HepG2 (cell line): ENCODE measurements around the gene QRICH2. TPM values are rescaled to one million over a fixed set of nuclear protein-coding genes. Genes with fewer than 3 reads are reported as not detected.

ENCODE experiments used
- ARID5B ChIP-seq: IDR thresholded peaks from 2 replicates; pipeline ENCODE4 v1.4.0; 2020; ENCODE audit warnings: mild to moderate bottlenecking, missing genetic modification reagents
- ATF7-NPFF ChIP-seq: sonication (generic); formaldehyde crosslinking; IDR thresholded peaks from 2 replicates; pipeline ENCODE4 v1.8.1; 2023; ENCODE audit warnings: mild to moderate bottlenecking, low read depth, missing genetic modification reagents, moderate library complexity
- CAMTA2 ChIP-seq: sonication (generic); formaldehyde crosslinking; IDR thresholded peaks from 2 replicates; pipeline ENCODE4 v1.4.0; 2020; ENCODE audit warnings: mild to moderate bottlenecking, missing genetic modification reagents, borderline replicate concordance
- EED ChIP-seq: sonication (generic); formaldehyde crosslinking; IDR thresholded peaks from 2 replicates; pipeline ENCODE4 v1.5.0; 2020; ENCODE audit warnings: mild to moderate bottlenecking, missing genetic modification reagents
- EZH2 ChIP-seq: conservative IDR thresholded peaks from 2 replicates; pipeline ENCODE4 v1.6.1; 2012; ENCODE audit warnings: mild to moderate bottlenecking, low read depth, low read length, moderate library complexity
- HNRNPH1 ChIP-seq: fragments of 200-400 bp; formaldehyde crosslinking; optimal IDR thresholded peaks from 2 replicates; pipeline ENCODE3; 2017; ENCODE audit warnings: mild to moderate bottlenecking, low read depth, low read length
- IRF2 ChIP-seq: IDR thresholded peaks from 2 replicates; pipeline ENCODE4 v1.6.1; 2018; ENCODE audit warnings: missing genetic modification reagents, missing compliant biosample characterization
- KLF13 ChIP-seq: sonication (generic); formaldehyde crosslinking; IDR thresholded peaks from 2 replicates; pipeline ENCODE4 v1.4.0; 2020; ENCODE audit warnings: mild to moderate bottlenecking, missing genetic modification reagents
- LCORL ChIP-seq, 2 experiments: fragments of 450-650 bp in 1 of 2; sonication (generic) in 1 of 2; formaldehyde crosslinking in 1 of 2; IDR thresholded peaks; 2 replicates each; pipeline versions ENCODE4 v1.5.0 to v1.6.1; 2017 to 2020; ENCODE audit warnings: antibody characterized with exemption in 1 of 2, missing genetic modification reagents in 1 of 2
- NRL ChIP-seq: sonication (generic); formaldehyde crosslinking; IDR thresholded peaks from 2 replicates; pipeline ENCODE4 v1.5.0; 2020; ENCODE audit warnings: missing genetic modification reagents, mild to moderate bottlenecking, moderate library complexity, borderline replicate concordance
- PHF21A ChIP-seq: sonication (generic); formaldehyde crosslinking; IDR thresholded peaks from 2 replicates; pipeline ENCODE4 v1.5.0; 2020; ENCODE audit warnings: mild to moderate bottlenecking, missing genetic modification reagents
- RNF2 ChIP-seq: fragments of 450-650 bp; conservative IDR thresholded peaks from 2 replicates; pipeline ENCODE4 v1.6.1; 2016; ENCODE audit warnings: low read depth
- SALL1 ChIP-seq: sonication (generic); formaldehyde crosslinking; IDR thresholded peaks from 2 replicates; pipeline ENCODE4 v1.8.0; 2022; ENCODE audit warnings: mild to moderate bottlenecking, missing genetic modification reagents
- SIN3B ChIP-seq: fragments of 150-350 bp; IDR thresholded peaks from 2 replicates; pipeline ENCODE4 v1.6.1; 2014; ENCODE audit warnings: low read length
- SRY ChIP-seq: sonication (generic); formaldehyde crosslinking; IDR thresholded peaks from 2 replicates; pipeline ENCODE4 v1.8.0; 2022; ENCODE audit warnings: mild to moderate bottlenecking, missing genetic modification reagents
- ZBTB7A ChIP-seq: sonication (generic); formaldehyde crosslinking; IDR thresholded peaks from 2 replicates; pipeline ENCODE4 v1.8.0; 2022; ENCODE audit warnings: mild to moderate bottlenecking, missing genetic modification reagents
- ZFP1 ChIP-seq: IDR thresholded peaks from 2 replicates; pipeline ENCODE4 v1.6.1; 2016
- ZGPAT ChIP-seq: IDR thresholded peaks from 2 replicates; pipeline ENCODE4 v1.6.1; 2016; ENCODE audit warnings: mild to moderate bottlenecking
- ZNF333 ChIP-seq: sonication (generic); formaldehyde crosslinking; IDR thresholded peaks from 2 replicates; pipeline ENCODE4 v1.4.0; 2020; ENCODE audit warnings: mild to moderate bottlenecking, missing genetic modification reagents, borderline replicate concordance
- ZNF501 ChIP-seq: sonication (generic); formaldehyde crosslinking; IDR thresholded peaks from 2 replicates; pipeline ENCODE4 v1.5.1; 2020; ENCODE audit warnings: mild to moderate bottlenecking, moderate library complexity, missing genetic modification reagents
- ZNF547 ChIP-seq: sonication (generic); formaldehyde crosslinking; IDR thresholded peaks from 2 replicates; pipeline ENCODE4 v1.5.1; 2020; ENCODE audit warnings: mild to moderate bottlenecking, missing genetic modification reagents
- ZNF83 ChIP-seq: sonication (generic); formaldehyde crosslinking; IDR thresholded peaks from 2 replicates; pipeline ENCODE4 v1.4.0; 2020; ENCODE audit warnings: missing genetic modification reagents, mild to moderate bottlenecking, borderline replicate concordance
- ZNF883 ChIP-seq: sonication (generic); formaldehyde crosslinking; IDR thresholded peaks from 2 replicates; pipeline ENCODE4 v1.5.1; 2020; ENCODE audit warnings: mild to moderate bottlenecking, missing genetic modification reagents; ENCODE audit errors: not compliant biosample characterization
- polyA plus RNA-seq, 8 experiments: library from polyadenylated mRNA; depleted of rRNA in 3 of 8; stranded (reverse) in 7 of 8; unstranded in 1 of 8; fragments of >200 nt; fragmentation: Illumina TruSeq in 4 of 8; extraction: Trizol in 4 of 8; gene quantifications; 2 replicates each; pipeline versions ENCODE4 v1.2.1 to v1.2.3, GENCODE V29; 2011 to 2016; ENCODE audit warnings: low read depth in 4 of 8, missing spikeins in 1 of 8, mixed read lengths in 1 of 8; ENCODE audit not compliant: insufficient read depth in 1 of 8
- total RNA-seq, 5 experiments: library from RNA; depleted of rRNA; stranded (reverse); fragments of >200 nt; fragmentation: Illumina TruSeq; extraction: Trizol; gene quantifications; 2 replicates each; pipeline ENCODE4 v1.2.3, GENCODE V29; 2016; ENCODE audit warnings: low read depth in 1 of 5
- TF ChIP-seq, protein P1 (sequence below): sonication (generic); formaldehyde crosslinking; IDR thresholded peaks from 2 replicates; pipeline ENCODE4 v1.4.0; 2020; ENCODE audit warnings: mild to moderate bottlenecking, missing genetic modification reagents

Gene QRICH2
- total and polyA plus RNA-seq, 2 of the 13 experiments (the other 11 are each of a cell fraction or from before 2014, with no cell fraction given): 3.7 to 5.7 TPM

DNA sequence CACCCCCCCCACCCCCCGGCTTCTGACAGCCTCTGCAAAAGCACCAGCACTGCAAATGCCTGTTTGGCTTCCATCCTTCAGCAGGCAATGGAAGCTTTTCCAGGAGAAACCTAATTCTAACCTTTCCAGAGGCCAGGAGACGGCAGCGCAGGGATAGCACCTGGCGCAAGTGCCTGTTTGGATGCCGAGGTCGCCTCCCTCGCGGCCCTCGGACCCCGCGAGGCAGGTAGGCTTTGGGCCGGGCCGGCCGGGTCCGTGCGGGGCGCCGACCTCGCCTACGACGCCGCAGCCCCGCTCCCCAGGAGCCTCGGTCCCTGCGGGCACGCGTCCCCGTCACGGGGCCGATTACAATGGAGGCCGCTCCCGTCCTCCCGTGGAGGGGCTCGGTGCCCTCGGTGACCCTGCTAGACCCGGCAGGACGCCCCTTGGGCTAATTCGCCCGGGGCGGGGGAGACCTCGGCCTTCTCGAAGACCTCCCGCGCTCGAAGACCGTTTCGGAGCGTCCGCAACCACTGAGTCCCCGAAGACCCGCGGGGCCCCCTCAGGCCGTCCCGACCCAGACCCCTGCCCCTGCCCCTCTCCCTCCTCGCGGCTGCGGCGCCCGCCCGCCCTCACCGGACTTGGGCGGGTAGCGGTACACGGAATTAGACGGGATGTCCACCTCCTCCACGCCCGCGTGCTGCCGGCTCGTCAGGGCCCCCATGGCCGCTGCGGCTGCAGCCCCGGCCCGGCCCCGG, 68.4 kb downstream of the QRICH2 start (continued):
- 0 out of 2 replicates have a peak, but pooled peaks have one; percentile 11 for TF ChIP-seq ARID5B (CRISPR knock-in tag)
- TF ChIP-seq ZNF547 (CRISPR knock-in tag): peak; percentile 48; the same call in 1 of the 2 replicates
- peak; percentile 38; the same call in 1 of the 2 replicates for TF ChIP-seq SALL1
- 0 out of 2 replicates have a peak, but pooled peaks have one; percentile 39 for TF ChIP-seq ZNF501 (CRISPR knock-in tag)
- peak; percentile 20; the same call in 1 of the 2 replicates for TF ChIP-seq ZGPAT (CRISPR knock-in tag)
- TF ChIP-seq KLF13: no peak
- no peak for TF ChIP-seq SIN3B
- peak; percentile 33; the same call in 1 of the 2 replicates for TF ChIP-seq IRF2 (CRISPR knock-in tag)
- TF ChIP-seq, protein P1, sequence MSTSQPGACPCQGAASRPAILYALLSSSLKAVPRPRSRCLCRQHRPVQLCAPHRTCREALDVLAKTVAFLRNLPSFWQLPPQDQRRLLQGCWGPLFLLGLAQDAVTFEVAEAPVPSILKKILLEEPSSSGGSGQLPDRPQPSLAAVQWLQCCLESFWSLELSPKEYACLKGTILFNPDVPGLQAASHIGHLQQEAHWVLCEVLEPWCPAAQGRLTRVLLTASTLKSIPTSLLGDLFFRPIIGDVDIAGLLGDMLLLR (CRISPR knock-in tag): peak; percentile 56; the same call in 1 of the 2 replicates
- TF ChIP-seq ZNF83 (CRISPR knock-in tag): 0 out of 2 replicates have a peak, but pooled peaks have one; percentile 37
- TF ChIP-seq ATF7-NPFF (CRISPR knock-in tag): 0 out of 2 replicates have a peak, but pooled peaks have one; percentile 53
- TF ChIP-seq ZBTB7A (CRISPR knock-in tag): peak; percentile 52; the same call in 1 of the 2 replicates
- TF ChIP-seq NRL (CRISPR knock-in tag): peak; percentile 46; the same call in 1 of the 2 replicates
- TF ChIP-seq ZNF883: peak; percentile 40
- no peak for TF ChIP-seq LCORL (IDR thresholded peaks at IDR 0.05)
- 0 out of 2 replicates have a peak, but pooled peaks have one; percentile 39 for TF ChIP-seq LCORL (CRISPR knock-in tag; IDR thresholded peaks at IDR 0.05)
- no peak for TF ChIP-seq ZFP1
- peak; percentile 78; the same call in 1 of the 2 replicates for TF ChIP-seq EED (CRISPR knock-in tag)
- peak; percentile 55; the same call in 1 of the 2 replicates for TF ChIP-seq ZNF333 (CRISPR knock-in tag)
- TF ChIP-seq SRY (CRISPR knock-in tag): peak; percentile 60; the same call in 1 of the 2 replicates
- TF ChIP-seq PHF21A (CRISPR knock-in tag): no peak
- no peak for TF ChIP-seq HNRNPH1
- peak; percentile 73; the same call in 1 of the 2 replicates for TF ChIP-seq RNF2
- peak; percentile 100 for TF ChIP-seq EZH2
- TF ChIP-seq CAMTA2: 0 out of 2 replicates have a peak, but pooled peaks have one; percentile 59
